GM13976 (cell line): ENCODE results near the gene MAPK12.
"Not testable (repeated sequence)": the region's sequence is repeated elsewhere in the genome, so short reads cannot be mapped to it uniquely, and the experiment has no call there.

Experiments used
- DNase-seq: peaks from one replicate; pipeline ENCODE4 v3.0.0; 2012; ENCODE audit warnings: low spot score
- CTCF ChIP-seq: IDR thresholded peaks from 2 replicates; pipeline ENCODE4 v1.5.1; 2012; ENCODE audit warnings: borderline replicate concordance, mild to moderate bottlenecking; ENCODE audit not compliant: insufficient read depth; ENCODE audit errors: extremely low read depth, missing control alignments, control extremely low read depth
- in situ Hi-C: fragments of 300-500 bp; cut with MboI; formaldehyde crosslinking; loops from one replicate; pipeline ENCODE4 v1.12.0; 2022; ENCODE audit warnings: low sequenced_read_pairs, mixed read lengths, inconsistent platforms; ENCODE audit not compliant: unreplicated experiment

Gene MAPK12

GRCh38 chr22:50206599-50206998 lies 54.9 kb downstream of the MAPK12 start:
- no peak for DNase-seq
- in situ Hi-C loops: loop anchor here (10.0 kb wide), 1 partner anchor 52 kb away; no protein-coding TSS in a partner anchor
- TF ChIP-seq CTCF: peak; percentile 24

GRCh38 chr22:50205781-50206569 lies 55.5 kb downstream of the MAPK12 start:
- DNase-seq: no peak
- in situ Hi-C loops: loop anchor here (10.0 kb wide), 1 partner anchor 51 kb away; no protein-coding TSS in a partner anchor
- no peak for TF ChIP-seq CTCF

GRCh38 chr22:50204998-50205397 lies 56.5 kb downstream of the MAPK12 start:
- in situ Hi-C loops: loop anchor here (10.0 kb wide), 1 partner anchor 50 kb away; no protein-coding TSS in a partner anchor
- DNase-seq: not testable (repeated sequence)

- in situ Hi-C loops: loop anchor here (10.0 kb wide), 1 partner anchor 50 kb away; no protein-coding TSS in a partner anchor
- DNase-seq: no peak
- no peak for TF ChIP-seq CTCF
Observed at GRCh38 chr22:50204571-50204970, 56.9 kb downstream of the MAPK12 start.

GRCh38 chr22:50203288-50203687 lies 58.2 kb downstream of the MAPK12 start:
- TF ChIP-seq CTCF: no peak
- in situ Hi-C loops: loop anchor here (10.0 kb wide), 1 partner anchor 48 kb away; no protein-coding TSS in a partner anchor
- no peak for DNase-seq
